Fibroblast of mammary gland (primary cell): ENCODE results near the gene SNX5.
A peak's percentile ranks its signal among the peaks of the same experiment; 100 is the strongest.

Experiments
- DNase-seq: peaks from one replicate; pipeline ENCODE4 v3.0.0-alpha.2; 2010; ENCODE audit warnings: low read depth
- H3K4me3 ChIP-seq: 2 replicates; pipeline ENCODE4 v1.5.1; 2011; ENCODE audit warnings: low read depth, mild to moderate bottlenecking, low read length, moderate library complexity; ENCODE audit not compliant: control insufficient read depth
- CTCF ChIP-seq: conservative IDR thresholded peaks from 2 replicates; pipeline ENCODE4 v1.5.1; 2011; ENCODE audit warnings: low read depth, low read length, inconsistent platforms; ENCODE audit not compliant: control insufficient read depth, insufficient read depth

Gene SNX5

GRCh38 chr20:17968366-17969277 lies at the start of gene SNX5, which contains the start of gene MGME1:
Gene SNX5 (minus strand): TSS chr20:17968794. CDS start chr20:17968425, 369 bp downstream.
Gene MGME1 (plus strand): TSS chr20:17969018. CDS start chr20:17969860, 842 bp downstream.
- peak; percentile 99 for DNase-seq
- peak within 1 kb of the TSS; percentile 79 for H3K4me3 ChIP-seq
- TF ChIP-seq CTCF = no peak

GRCh38 chr20:18018100-18018499 lies 49.5 kb upstream of the SNX5 start:
- no peak for DNase-seq
- no peak overlapping the region for H3K4me3 ChIP-seq
- no peak for TF ChIP-seq CTCF

GRCh38 chr20:18016772-18017171 lies 48.2 kb upstream of the SNX5 start:
- TF ChIP-seq CTCF = no peak
- DNase-seq = no peak

GRCh38 chr20:18014411-18014810 lies 45.8 kb upstream of the SNX5 start:
- no peak for DNase-seq
- no peak overlapping the region for H3K4me3 ChIP-seq
- TF ChIP-seq CTCF = no peak

More at GRCh38 chr20:18016772-18017171, 48.2 kb upstream of the SNX5 start:
- no peak overlapping the region for H3K4me3 ChIP-seq

DNA sequence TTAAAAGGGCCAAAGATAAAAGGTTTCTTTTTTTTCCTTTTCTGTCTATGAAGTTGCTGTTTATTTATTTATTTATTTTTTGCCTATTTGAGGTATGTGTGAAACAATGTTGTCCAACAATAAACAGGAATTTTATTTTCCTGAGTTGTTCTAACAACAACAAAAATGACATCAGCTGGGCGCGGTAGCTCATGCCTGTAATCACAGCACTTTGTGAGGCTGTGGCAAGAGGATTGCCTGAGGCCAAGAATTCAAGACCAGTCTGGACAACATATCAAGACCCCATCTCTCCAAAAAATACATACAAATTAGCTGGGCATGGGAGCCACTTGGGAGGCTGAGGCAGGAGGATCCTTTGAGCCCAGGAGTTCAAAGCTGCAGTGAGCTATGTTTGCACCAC lies 44.3 kb upstream of the SNX5 start:
- H3K4me3 ChIP-seq = no peak overlapping the region
- no peak for DNase-seq
- TF ChIP-seq CTCF = no peak

GRCh38 chr20:18011951-18012645 lies 43.5 kb upstream of the SNX5 start:
- TF ChIP-seq CTCF = no peak
- no peak for DNase-seq
- H3K4me3 ChIP-seq = no peak overlapping the region
